ENCODE results near the gene LRRTM3. TPM values are rescaled to one million over a fixed set of nuclear protein-coding genes. Genes with fewer than 3 reads are reported as not detected.

The LRRTM3 gene
- total RNA-seq, 2 donors from 2014 or later = 0.14 TPM; not detected in 1

GRCh38 chr10:66942407-66942806 lies 16.6 kb downstream of the LRRTM3 start:
- H3K27ac ChIP-seq = no peak overlapping the region
- no peaks in the 10 kb centered on the region for H3K4me1 ChIP-seq (ENCODE audit: control insufficient read depth in 1 of 2, low read depth in 2 of 2)
- no peak for ATAC-seq (ENCODE audit: insufficient number of reproducible peaks, low FRiP score, low read depth)
- H3K36me3 ChIP-seq = no peaks in the 10 kb centered on the region
- H3K9me3 ChIP-seq = no peaks in the 10 kb centered on the region
- no peak overlapping the region for H3K4me3 ChIP-seq
- DNase-seq (ENCODE audit: low spot score) = no peak
- TF ChIP-seq CTCF (IDR thresholded peaks at IDR 0.05) = no peak
- H3K27me3 ChIP-seq (replicated peaks; ENCODE audit: insufficient read depth) = no peaks in the 10 kb centered on the region

DNA sequence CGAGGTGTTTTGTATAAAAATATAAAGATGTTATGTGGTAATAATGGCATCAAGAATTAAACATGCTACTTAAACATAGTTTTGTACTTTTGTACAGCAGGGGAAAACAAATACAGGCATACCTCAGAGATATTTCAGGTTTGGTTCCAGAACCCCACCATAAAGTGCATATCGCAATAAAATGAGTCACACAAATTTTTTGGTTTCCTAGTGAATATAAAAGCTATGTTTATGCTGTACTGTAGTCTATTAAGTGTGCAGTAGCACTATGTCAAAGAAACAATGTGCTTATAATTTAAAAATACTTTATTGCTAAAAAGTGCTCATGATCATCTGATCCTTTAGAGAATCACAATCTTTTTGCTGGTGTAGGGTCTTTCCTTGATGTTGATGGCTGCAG lies 17.8 kb downstream of the LRRTM3 start:
- no peaks in the 10 kb centered on the region for H3K9me3 ChIP-seq
- DNase-seq (ENCODE audit: low spot score) (no peak), ATAC-seq (ENCODE audit: insufficient number of reproducible peaks, low FRiP score, low read depth) (no peak)
- H3K4me3 ChIP-seq = no peak overlapping the region
- TF ChIP-seq CTCF (IDR thresholded peaks at IDR 0.05) = no peak
- no peaks in the 10 kb centered on the region for H3K4me1 ChIP-seq (ENCODE audit: control insufficient read depth in 1 of 2, low read depth in 2 of 2)
- no peak overlapping the region for H3K27ac ChIP-seq
- H3K27me3 ChIP-seq (replicated peaks; ENCODE audit: insufficient read depth) = no peaks in the 10 kb centered on the region
- no peaks in the 10 kb centered on the region for H3K36me3 ChIP-seq

GRCh38 chr10:66951896-66952295 lies 26.1 kb downstream of the LRRTM3 start:
- no peaks in the 10 kb centered on the region for H3K9me3 ChIP-seq
- no peaks in the 10 kb centered on the region for H3K27me3 ChIP-seq (replicated peaks; ENCODE audit: insufficient read depth)
- no peak overlapping the region for H3K4me3 ChIP-seq
- TF ChIP-seq CTCF (IDR thresholded peaks at IDR 0.05) = no peak
- no peaks in the 10 kb centered on the region for H3K4me1 ChIP-seq (ENCODE audit: control insufficient read depth in 1 of 2, low read depth in 2 of 2)
- no peak for ATAC-seq (ENCODE audit: insufficient number of reproducible peaks, low FRiP score, low read depth)
- no peak overlapping the region for H3K27ac ChIP-seq
- H3K36me3 ChIP-seq = no peaks in the 10 kb centered on the region
- no peak for DNase-seq (ENCODE audit: low spot score)

DNA sequence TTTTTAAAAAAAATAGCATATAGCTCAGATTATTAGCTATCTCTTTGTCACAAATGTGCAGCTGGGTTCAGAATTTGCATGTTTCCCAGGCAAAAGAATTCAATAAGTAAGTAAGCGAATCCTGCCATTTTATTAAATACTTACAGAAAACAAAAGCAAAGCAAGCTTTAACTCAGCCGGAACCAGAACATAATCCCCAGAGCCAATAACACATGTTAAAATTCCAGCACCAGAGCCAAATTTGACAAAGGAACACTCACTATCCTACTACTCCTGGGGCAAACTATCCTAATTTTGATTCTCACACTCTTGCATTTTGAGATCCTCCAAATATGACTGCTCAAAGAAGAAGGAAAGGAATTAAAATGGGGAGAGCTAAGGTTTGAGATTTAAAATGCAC lies 32.6 kb downstream of the LRRTM3 start:
- DNase-seq (ENCODE audit: low spot score) = no peak
- H3K4me1 ChIP-seq (ENCODE audit: control insufficient read depth in 1 of 2, low read depth in 2 of 2) = no peaks in the 10 kb centered on the region
- H3K4me3 ChIP-seq = no peak overlapping the region
- no peaks in the 10 kb centered on the region for H3K9me3 ChIP-seq
- ATAC-seq (ENCODE audit: insufficient number of reproducible peaks, low FRiP score, low read depth) = no peak
- no peaks in the 10 kb centered on the region for H3K36me3 ChIP-seq
- no peaks in the 10 kb centered on the region for H3K27me3 ChIP-seq (replicated peaks; ENCODE audit: insufficient read depth)
- H3K27ac ChIP-seq = no peak overlapping the region
- TF ChIP-seq CTCF (IDR thresholded peaks at IDR 0.05) = no peak

GRCh38 chr10:66964946-66965345 lies 39.1 kb downstream of the LRRTM3 start:
- H3K9me3 ChIP-seq = no peaks in the 10 kb centered on the region
- no peaks in the 10 kb centered on the region for H3K4me1 ChIP-seq (ENCODE audit: control insufficient read depth in 1 of 2, low read depth in 2 of 2)
- no peak overlapping the region for H3K4me3 ChIP-seq
- DNase-seq (ENCODE audit: low spot score) (no peak), ATAC-seq (ENCODE audit: insufficient number of reproducible peaks, low FRiP score, low read depth) (no peak)
- no peak overlapping the region for H3K27ac ChIP-seq
- H3K27me3 ChIP-seq (replicated peaks; ENCODE audit: insufficient read depth) = no peaks in the 10 kb centered on the region
- H3K36me3 ChIP-seq = no peaks in the 10 kb centered on the region
- no peak for TF ChIP-seq CTCF (IDR thresholded peaks at IDR 0.05)

All from thoracic aorta (tissue), 2 donors.